SU-DHL-6 (cell line): ENCODE measurements around the gene APOL2.

Source experiments
- EZH2phosphoT487 ChIP-seq: fragments of 200-600 bp; sonication (generic), shearing (Covaris generic); conservative IDR thresholded peaks from 2 replicates; pipeline ENCODE4 v1.6.1; 2018; ENCODE audit warnings: mild to moderate bottlenecking, antibody characterized with exemption, low read length, moderate library complexity, mixed read lengths
- TF ChIP-seq, protein P1 (sequence below): fragments of 200-600 bp; sonication (generic); IDR thresholded peaks from one replicate; pipeline ENCODE4 v1.5.1; 2017; ENCODE audit warnings: antibody characterized with exemption, mild to moderate bottlenecking, low read length, moderate library complexity; ENCODE audit not compliant: insufficient read depth, poor library complexity, severe bottlenecking

DNA sequence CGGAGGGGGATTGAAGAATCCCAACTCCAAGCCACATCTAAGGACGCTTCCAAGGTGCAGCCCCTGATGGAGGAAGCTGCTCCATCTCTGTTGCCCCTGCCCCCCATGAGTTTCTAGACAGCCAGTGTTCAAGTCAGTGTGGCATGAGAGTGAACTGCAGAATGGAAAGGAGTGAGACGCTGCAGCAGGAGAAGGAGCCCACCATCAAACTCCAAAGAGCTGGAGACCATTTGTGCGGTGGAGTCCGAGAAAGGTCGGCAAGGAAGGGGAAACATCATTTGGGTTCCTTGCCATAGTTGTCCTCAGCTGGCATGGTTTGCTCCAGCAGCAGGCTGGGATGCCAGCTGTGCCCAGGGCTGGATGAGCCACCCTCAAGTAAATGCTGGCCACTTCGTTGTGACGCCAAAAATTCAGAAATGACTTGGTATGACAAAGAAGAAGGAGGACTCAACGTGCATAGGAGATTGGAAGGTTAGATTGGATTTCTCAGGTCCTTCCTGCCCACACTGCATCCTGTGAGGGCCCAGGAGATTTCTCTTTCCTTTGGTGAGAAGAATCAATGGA lies 16.4 kb downstream of the APOL2 start:
- TF ChIP-seq, protein P1, sequence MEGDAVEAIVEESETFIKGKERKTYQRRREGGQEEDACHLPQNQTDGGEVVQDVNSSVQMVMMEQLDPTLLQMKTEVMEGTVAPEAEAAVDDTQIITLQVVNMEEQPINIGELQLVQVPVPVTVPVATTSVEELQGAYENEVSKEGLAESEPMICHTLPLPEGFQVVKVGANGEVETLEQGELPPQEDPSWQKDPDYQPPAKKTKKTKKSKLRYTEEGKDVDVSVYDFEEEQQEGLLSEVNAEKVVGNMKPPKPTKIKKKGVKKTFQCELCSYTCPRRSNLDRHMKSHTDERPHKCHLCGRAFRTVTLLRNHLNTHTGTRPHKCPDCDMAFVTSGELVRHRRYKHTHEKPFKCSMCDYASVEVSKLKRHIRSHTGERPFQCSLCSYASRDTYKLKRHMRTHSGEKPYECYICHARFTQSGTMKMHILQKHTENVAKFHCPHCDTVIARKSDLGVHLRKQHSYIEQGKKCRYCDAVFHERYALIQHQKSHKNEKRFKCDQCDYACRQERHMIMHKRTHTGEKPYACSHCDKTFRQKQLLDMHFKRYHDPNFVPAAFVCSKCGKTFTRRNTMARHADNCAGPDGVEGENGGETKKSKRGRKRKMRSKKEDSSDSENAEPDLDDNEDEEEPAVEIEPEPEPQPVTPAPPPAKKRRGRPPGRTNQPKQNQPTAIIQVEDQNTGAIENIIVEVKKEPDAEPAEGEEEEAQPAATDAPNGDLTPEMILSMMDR: no peak
- no peak for TF ChIP-seq EZH2phosphoT487
